Panc1 (cell line): ENCODE measurements around the gene GPNMB. TPM values are rescaled to one million over a fixed set of nuclear protein-coding genes. Genes with fewer than 3 reads are reported as not detected.

Source experiments
- ATAC-seq: fragments of 200-7000 bp; cut with Tn5 transposase; 2 replicates; pipeline ENCODE4 v1.9.1; 2020; ENCODE audit warnings: mild to moderate bottlenecking, moderate library complexity
- BruUV-seq: library from RNA; stranded (reverse); fragments of 400-500 nt; replicated peaks from 2 replicates; lab custom pipeline; 2021; lab: Mats Ljungman, UMichigan
- CTCF ChIA-PET: fragments of 300-600 bp; sonication (Branson Sonifier 250); formaldehyde crosslinking; loops from one replicate; lab custom pipeline; 2022; ENCODE audit warnings: antibody characterized with exemption; lab: Charles Lee
- POLR2A ChIA-PET: fragments of 300-600 bp; sonication (Branson Sonifier 250); formaldehyde crosslinking; loops from one replicate; lab custom pipeline; 2022; ENCODE audit warnings: antibody characterized with exemption; lab: Charles Lee
- DNase-seq: peaks from one replicate; pipeline ENCODE4 v3.0.0-alpha.2; 2010; ENCODE audit warnings: low read depth, low spot score
- H3K27ac ChIP-seq: 2 replicates; pipeline ENCODE4 v1.5.1; 2011; ENCODE audit warnings: mild to moderate bottlenecking, low read length, inconsistent platforms
- H3K27me3 ChIP-seq: fragments of 200-500 bp; sonication (Bioruptor generic); 2 replicates; pipeline ENCODE4 v1.6.0; 2014; ENCODE audit warnings: low read length, inconsistent platforms; ENCODE audit not compliant: control insufficient read depth, insufficient read depth
- H3K36me3 ChIP-seq: fragments of 200-500 bp; sonication (Bioruptor generic); 2 replicates; pipeline ENCODE4 v1.5.1; 2014; ENCODE audit warnings: inconsistent platforms, mild to moderate bottlenecking, low read length, moderate library complexity; ENCODE audit not compliant: control insufficient read depth, insufficient read depth
- H3K4me1 ChIP-seq: 2 replicates; pipeline ENCODE4 v1.5.1; 2011; ENCODE audit warnings: inconsistent platforms, mild to moderate bottlenecking, low read length, moderate library complexity; ENCODE audit not compliant: control insufficient read depth, insufficient read depth
- H3K4me3 ChIP-seq, 2 experiments: 2 replicates each; pipeline ENCODE4 v1.5.1; 2011 to 2012; ENCODE audit warnings: low read depth in 2 of 2, low read length in 2 of 2, mild to moderate bottlenecking in 2 of 2, inconsistent platforms in 1 of 2, moderate library complexity in 1 of 2
- H3K9me3 ChIP-seq: fragments of 200-500 bp; sonication (Bioruptor generic); 2 replicates; pipeline ENCODE4 v1.5.1; 2014; ENCODE audit warnings: low read depth, mild to moderate bottlenecking, inconsistent platforms, low read length, moderate library complexity; ENCODE audit not compliant: control insufficient read depth, insufficient read depth
- POLR2AphosphoS5 ChIP-seq: IDR thresholded peaks from 2 replicates; pipeline ENCODE4 v1.6.1; 2012; ENCODE audit warnings: mild to moderate bottlenecking, low read depth, low read length, moderate library complexity
- SIN3A ChIP-seq: IDR thresholded peaks from 2 replicates; pipeline ENCODE4 v1.6.1; 2012; ENCODE audit warnings: low read depth, mild to moderate bottlenecking, low read length, moderate library complexity, borderline replicate concordance; ENCODE audit not compliant: insufficient read depth
- TCF7L2 ChIP-seq: IDR thresholded peaks from 2 replicates; pipeline ENCODE4 v1.6.1; 2011; ENCODE audit warnings: mild to moderate bottlenecking, low read depth, low read length, inconsistent platforms
- in situ Hi-C: cut with HindIII; loops from 2 replicates; pipeline ENCODE4 v1.10.0; 2016; ENCODE audit warnings: low sequenced_read_pairs, low pct_unique_long_range_greater_than_20kb
- intact Hi-C: fragments of 100-400 bp; cut with micrococcal nuclease; formaldehyde crosslinking; loops from one replicate; pipeline ENCODE4 v1.10.0; 2022; ENCODE audit not compliant: unreplicated experiment
- total RNA-seq: library from RNA; stranded (reverse); gene quantifications from one replicate; pipeline ENCODE4 v1.2.1, GENCODE V29; 2021; ENCODE audit not compliant: unreplicated experiment
- TF ChIP-seq, protein P1 (sequence below): fragments of 450-650 bp; IDR thresholded peaks from 2 replicates; pipeline ENCODE4 v1.5.1; 2017; ENCODE audit warnings: mild to moderate bottlenecking
- TF ChIP-seq, protein P2 (sequence below), 2 experiments: IDR thresholded peaks; 2 replicates each; pipeline ENCODE4 v1.6.1; 2011 to 2012; ENCODE audit warnings: low read depth in 2 of 2, control low read depth in 1 of 2, low read length in 1 of 2, mild to moderate bottlenecking in 1 of 2, moderate library complexity in 1 of 2; ENCODE audit not compliant: insufficient read depth in 1 of 2

GPNMB gene
- total RNA-seq, 1 experiment from 2014 or later: 2.1 TPM

- TF ChIP-seq, protein P1, sequence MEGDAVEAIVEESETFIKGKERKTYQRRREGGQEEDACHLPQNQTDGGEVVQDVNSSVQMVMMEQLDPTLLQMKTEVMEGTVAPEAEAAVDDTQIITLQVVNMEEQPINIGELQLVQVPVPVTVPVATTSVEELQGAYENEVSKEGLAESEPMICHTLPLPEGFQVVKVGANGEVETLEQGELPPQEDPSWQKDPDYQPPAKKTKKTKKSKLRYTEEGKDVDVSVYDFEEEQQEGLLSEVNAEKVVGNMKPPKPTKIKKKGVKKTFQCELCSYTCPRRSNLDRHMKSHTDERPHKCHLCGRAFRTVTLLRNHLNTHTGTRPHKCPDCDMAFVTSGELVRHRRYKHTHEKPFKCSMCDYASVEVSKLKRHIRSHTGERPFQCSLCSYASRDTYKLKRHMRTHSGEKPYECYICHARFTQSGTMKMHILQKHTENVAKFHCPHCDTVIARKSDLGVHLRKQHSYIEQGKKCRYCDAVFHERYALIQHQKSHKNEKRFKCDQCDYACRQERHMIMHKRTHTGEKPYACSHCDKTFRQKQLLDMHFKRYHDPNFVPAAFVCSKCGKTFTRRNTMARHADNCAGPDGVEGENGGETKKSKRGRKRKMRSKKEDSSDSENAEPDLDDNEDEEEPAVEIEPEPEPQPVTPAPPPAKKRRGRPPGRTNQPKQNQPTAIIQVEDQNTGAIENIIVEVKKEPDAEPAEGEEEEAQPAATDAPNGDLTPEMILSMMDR: no peak
- TF ChIP-seq SIN3A (no peak), POLR2AphosphoS5 (no peak), TCF7L2 (no peak)
- TF ChIP-seq, protein P2, sequence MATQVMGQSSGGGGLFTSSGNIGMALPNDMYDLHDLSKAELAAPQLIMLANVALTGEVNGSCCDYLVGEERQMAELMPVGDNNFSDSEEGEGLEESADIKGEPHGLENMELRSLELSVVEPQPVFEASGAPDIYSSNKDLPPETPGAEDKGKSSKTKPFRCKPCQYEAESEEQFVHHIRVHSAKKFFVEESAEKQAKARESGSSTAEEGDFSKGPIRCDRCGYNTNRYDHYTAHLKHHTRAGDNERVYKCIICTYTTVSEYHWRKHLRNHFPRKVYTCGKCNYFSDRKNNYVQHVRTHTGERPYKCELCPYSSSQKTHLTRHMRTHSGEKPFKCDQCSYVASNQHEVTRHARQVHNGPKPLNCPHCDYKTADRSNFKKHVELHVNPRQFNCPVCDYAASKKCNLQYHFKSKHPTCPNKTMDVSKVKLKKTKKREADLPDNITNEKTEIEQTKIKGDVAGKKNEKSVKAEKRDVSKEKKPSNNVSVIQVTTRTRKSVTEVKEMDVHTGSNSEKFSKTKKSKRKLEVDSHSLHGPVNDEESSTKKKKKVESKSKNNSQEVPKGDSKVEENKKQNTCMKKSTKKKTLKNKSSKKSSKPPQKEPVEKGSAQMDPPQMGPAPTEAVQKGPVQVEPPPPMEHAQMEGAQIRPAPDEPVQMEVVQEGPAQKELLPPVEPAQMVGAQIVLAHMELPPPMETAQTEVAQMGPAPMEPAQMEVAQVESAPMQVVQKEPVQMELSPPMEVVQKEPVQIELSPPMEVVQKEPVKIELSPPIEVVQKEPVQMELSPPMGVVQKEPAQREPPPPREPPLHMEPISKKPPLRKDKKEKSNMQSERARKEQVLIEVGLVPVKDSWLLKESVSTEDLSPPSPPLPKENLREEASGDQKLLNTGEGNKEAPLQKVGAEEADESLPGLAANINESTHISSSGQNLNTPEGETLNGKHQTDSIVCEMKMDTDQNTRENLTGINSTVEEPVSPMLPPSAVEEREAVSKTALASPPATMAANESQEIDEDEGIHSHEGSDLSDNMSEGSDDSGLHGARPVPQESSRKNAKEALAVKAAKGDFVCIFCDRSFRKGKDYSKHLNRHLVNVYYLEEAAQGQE (IDR thresholded peaks at IDR 0.05; ENCODE audit: insufficient read depth in 1 of 2, low read depth in 2 of 2, low read length in 1 of 2): no peak
- H3K4me1 ChIP-seq: peaks cover 6% of the 10 kb centered on the region
- intact Hi-C loops (no loop called here), in situ Hi-C loops (no loop called here)
- no peaks in the 10 kb centered on the region for H3K27me3 ChIP-seq
- DNase-seq: no peak
- CTCF ChIA-PET: interaction anchor here (0.6 kb wide), 1 partner anchor 27 kb away, joined by 10 read pairs; no protein-coding TSS in a partner anchor
- no peaks in the 10 kb centered on the region for H3K36me3 ChIP-seq
- H3K9me3 ChIP-seq: no peaks in the 10 kb centered on the region
- no TSS peak for BruUV-seq
- H3K4me3 ChIP-seq: no peak overlapping the region
- POLR2A ChIA-PET: no interaction called here
- no peak overlapping the region for H3K27ac ChIP-seq
- no peak for ATAC-seq
Observed at GRCh38 chr7:23290993-23291392, 44.4 kb downstream of the GPNMB start.

- TF ChIP-seq SIN3A (no peak), POLR2AphosphoS5 (no peak), TCF7L2 (no peak)
- TF ChIP-seq, protein P1: no peak
- TF ChIP-seq, protein P2 (IDR thresholded peaks at IDR 0.05; ENCODE audit: insufficient read depth in 1 of 2, low read depth in 2 of 2, low read length in 1 of 2): no peak
- DNase-seq (no peak), ATAC-seq (no peak)
- CTCF ChIA-PET: interaction anchor here (0.6 kb wide), 1 partner anchor 416 kb away, joined by 3 read pairs; no protein-coding TSS in a partner anchor
- in situ Hi-C loops: no loop called here
- Histone ChIP-seq H3K36me3 (no peaks in the 10 kb centered on the region), H3K4me1 (peaks cover 6% of the 10 kb centered on the region), H3K9me3 (no peaks in the 10 kb centered on the region), H3K27me3 (no peaks in the 10 kb centered on the region), H3K4me3 (no peak overlapping the region), H3K27ac (peak overlapping the region; percentile 3; the same call in 1 of the 2 replicates)
- intact Hi-C loops: no loop called here
- BruUV-seq: no TSS peak
- POLR2A ChIA-PET: interaction anchor here (0.6 kb wide), 1 partner anchor 19 kb away, joined by 4 read pairs; no protein-coding TSS in a partner anchor
Observed at GRCh38 chr7:23291957-23292560, 45.5 kb downstream of the GPNMB start.
